Right renal cortex interstitium (tissue), 3 donors: ENCODE data around the gene LZTS3. TPM values are rescaled to one million over a fixed set of nuclear protein-coding genes. Genes with fewer than 3 reads are reported as not detected.
"Not testable (repeated sequence)": the region's sequence is repeated elsewhere in the genome, so short reads cannot be mapped to it uniquely, and the experiment has no call there.

Source experiments
- DNase-seq, 3 donors: peaks; one replicate each; pipeline ENCODE4 v3.0.0-alpha.2; 2013; ENCODE audit warnings: low read depth in 3 of 3, low spot score in 2 of 3
- polyA plus RNA-seq, 3 donors: library from polyadenylated mRNA; unstranded; fragments of 120-200 nt; gene quantifications; one replicate each; pipeline ENCODE4 v1.2.1, GENCODE V29; 2013; ENCODE audit not compliant: insufficient read length in 3 of 3

The LZTS3 gene
- polyA plus RNA-seq, 3 donors = 12.5 to 13.0 (median 12.8) TPM

DNA sequence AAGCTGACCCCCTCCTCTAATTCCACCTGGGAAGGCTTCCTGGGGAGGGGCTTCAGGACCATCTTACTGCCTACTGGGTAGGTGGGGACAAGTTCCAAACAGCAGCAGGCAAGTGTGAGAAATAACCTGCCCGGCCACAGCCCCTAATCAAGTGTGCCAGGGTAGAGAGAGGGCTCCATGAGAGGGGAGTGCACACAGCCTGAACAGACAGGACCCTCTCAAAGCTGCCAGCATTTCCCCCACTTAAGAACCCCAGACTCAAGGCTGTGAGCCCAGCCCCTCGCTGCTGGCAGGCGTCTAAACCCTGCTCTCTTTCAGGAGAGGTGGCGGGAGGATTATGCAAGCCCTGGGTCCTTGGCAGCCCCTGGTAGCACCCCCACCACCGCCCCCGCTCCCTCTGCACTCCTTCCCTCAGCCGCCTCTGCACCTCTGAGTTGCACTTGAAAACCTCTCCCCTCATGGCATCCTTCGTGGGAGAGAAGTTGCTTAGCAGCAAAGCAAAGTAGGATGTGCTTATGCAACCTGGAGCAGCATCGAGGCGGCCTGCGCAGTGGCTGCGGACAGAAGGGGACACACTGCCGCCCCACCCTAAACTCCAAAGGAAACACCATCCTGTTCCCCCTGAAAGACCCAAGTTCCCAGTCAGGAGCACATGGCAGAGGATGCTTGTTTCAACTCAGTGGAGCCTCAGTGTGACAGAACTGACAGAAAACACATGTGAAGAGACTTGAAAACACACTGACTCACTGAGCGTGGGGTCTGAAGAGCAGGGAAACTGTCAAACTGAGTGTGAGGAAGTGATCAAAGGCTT, 20.7 kb upstream of the LZTS3 start:
- no peak for DNase-seq

DNA sequence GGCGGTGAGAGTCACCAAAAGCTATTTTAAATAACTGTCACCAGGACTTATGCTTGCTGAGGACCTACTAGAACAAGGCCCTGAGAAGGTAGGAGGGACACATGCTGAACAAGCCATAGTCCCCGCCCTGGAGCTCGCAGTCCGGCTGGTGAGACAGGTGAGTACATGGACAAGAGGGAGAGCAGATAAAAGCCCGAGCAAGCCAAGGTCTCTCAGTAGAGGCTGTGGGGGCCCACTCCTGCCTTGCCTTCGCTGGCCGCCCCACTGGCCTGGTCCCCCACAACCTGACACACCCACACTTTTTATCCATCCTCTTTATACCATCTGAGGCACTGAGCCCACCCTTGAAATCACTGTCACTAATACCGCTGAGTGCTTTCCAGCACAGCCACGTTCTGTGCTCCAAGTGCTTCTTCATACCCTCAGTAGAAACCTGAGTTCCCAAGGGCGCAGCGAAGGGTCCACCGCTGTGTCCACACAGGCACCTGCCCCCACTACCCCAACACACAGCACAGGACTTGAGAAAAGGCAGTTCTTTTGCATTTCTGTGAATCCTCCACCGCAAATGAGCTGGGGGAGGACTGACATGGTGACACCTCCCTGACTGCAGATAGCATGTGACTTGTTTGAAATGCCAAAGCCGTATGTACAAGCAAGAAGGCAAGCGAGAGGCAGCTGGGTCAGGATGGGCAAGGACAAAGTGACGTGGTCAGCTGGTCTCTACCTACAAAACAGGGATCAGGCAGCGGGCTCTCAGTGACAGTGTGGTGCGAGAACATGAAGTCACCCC, 19.1 kb upstream of the LZTS3 start:
- DNase-seq = no peak

DNA sequence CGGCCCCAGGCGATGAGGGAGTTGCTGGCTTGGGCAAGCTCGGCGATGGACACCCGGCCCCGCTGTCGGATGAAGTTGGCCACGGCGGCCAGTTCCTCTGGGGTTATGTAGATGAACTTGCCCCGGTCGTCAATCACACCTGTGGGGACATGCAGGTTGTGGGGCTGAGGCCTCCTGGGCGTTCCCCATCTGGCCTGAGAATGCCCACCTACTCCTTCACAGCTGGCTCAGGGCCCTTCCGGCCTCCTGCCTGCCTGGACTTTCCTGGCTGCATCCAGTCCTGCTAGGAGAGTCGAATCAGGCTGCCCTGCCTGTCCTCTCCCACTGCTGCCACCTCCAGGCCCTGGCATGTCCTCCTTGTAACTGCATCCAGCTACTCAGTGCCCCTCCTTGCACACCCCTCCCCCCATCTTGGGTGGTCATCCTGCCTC, 17.3 kb upstream of the LZTS3 start:
- DNase-seq = no peak

DNA sequence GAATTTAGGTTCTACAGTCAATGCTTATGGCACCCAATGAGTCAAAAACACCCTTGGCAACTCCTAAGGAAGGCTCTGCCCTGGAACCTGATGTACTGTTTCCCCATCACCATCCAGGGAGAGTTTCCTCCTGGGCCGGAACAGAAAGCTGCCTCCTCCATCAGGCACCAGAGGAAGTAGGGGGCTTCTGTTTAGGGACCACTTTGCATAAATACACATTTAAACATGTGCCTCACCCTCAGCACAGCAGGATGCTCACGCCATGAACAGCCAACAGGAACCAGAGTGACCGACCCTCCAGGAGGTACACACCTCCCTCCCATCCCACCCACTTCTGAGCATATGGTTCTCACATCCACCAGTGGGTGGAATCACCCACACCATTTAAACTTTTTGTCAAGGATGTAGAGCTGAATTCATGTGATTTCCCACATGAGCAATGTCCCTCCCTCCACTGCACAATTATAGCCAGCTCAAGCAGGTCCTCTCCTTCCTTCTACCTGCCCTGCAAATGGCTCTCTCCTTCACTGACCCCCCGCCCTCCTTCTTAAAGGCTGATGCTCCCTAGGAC, 16.3 kb upstream of the LZTS3 start:
- no peak for DNase-seq

DNA sequence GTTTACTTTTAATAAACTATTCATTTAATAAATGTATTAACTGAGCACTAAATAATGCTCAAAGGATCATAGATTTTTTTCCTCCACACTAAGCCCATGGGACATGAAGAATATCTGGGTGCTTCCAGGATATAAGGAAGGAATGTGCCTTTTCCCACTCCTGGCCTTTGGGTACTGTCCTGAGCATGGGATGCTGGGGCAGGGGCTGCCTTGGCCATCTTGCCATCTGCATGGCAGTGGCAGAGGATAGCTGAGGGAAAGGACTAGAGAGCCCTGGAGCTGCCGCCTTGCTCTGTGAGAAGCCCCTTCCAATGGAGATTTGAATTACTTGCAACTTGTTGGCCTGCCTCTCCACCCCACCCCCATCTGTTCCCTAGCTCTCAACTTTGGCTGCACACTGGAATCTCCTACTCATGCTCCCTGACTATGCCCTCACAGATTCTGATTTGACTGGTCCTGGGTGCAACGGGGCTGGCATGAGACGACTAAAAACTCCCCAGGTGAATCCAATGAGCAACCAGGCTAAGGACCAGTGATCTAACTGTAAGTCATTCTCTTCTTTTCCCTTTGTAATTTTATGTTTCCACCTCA, 15.6 kb upstream of the LZTS3 start:
- DNase-seq = no peak

DNA sequence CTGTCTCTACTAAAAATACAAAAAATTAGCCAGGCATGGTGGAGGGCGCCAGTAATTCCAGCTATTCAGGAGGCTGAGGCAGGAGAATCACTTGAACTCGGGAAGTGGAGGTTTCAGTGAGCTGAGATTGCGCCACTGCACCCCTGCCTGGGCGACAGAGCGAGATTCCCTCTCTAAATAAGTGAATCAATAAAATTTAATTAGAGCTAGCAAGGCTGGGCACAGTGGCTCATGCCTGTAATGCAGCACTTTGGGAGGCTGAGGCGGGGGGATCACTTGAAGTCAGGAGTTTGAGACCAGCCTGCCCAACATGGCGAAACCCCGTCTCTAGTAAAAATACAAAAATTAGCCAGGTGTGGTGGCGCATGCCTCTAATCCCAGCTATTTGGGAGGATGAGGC, 14.5 kb upstream of the LZTS3 start:
- DNase-seq = not testable (repeated sequence)

DNA sequence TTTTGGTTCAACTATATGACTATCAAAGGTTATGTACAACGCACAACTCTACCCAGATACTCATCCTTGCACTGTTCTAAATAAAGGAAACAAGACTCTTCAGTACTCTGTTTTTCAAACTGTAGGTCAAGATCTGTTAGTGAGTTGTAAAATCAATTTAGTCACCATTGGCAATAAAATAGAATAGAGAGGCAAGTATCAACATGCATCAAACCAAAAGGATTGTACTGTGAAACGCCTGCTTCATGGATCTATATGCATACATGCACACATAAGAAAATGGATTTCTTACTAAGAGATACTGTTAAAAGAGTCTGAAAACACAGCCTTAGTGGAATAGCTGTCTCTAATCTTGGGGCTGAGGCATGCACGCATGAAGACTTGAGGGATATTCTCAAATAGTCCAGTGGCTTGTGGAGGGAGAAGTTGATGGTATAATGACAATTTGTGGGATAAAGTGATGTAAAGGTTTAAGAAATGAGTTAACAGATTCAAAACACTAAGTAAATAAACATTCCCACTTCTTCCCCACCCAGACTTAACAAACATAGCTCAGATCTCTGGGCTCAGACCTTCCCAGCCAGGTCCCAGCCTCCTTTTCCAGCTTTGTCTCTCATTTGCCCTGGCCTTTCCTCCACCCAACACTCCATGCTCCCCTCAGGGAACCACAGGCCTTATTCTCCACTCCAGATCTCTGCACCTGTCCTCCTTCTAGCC, 10.7 kb upstream of the LZTS3 start:
- no peak for DNase-seq

DNA sequence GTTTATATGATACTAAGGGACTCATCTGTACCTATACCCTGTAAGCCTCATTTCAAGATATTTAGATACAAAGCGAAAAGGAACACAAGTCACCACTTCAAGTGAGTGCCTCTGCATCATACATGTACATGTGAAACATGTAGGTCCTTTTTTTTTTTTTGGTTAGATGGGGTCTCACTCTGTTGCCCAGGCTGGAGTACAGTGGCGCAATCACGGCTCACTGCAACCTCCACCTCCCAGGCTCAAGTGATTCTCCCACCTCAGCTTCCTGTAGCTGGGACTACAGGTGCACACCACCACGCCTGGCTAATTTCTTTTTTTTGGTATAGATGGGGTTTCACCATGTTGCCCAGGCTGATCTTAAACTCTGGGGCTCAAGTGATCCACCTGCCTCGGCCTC, 9.1 kb upstream of the LZTS3 start:
- DNase-seq = not testable (repeated sequence)

DNA sequence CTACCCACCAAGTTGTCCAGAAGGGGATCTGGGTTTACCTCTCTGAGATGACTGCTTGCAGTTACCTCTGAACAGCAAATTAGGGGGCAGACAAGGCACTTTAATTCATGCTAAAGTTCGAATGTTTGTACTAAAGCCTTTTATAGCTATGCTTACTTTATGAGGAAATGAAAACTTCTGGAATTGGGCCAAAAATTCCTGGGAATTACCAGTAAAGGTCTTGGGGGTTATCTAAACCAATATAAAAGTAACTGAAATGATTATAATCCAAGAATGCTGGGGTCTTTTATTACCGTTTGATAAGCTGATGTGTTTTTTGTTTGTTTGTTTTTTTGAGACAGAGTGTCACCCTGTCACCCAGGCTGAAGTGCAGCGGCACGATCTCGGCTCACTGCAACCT, 7.9 kb upstream of the LZTS3 start:
- DNase-seq = no peak

DNA sequence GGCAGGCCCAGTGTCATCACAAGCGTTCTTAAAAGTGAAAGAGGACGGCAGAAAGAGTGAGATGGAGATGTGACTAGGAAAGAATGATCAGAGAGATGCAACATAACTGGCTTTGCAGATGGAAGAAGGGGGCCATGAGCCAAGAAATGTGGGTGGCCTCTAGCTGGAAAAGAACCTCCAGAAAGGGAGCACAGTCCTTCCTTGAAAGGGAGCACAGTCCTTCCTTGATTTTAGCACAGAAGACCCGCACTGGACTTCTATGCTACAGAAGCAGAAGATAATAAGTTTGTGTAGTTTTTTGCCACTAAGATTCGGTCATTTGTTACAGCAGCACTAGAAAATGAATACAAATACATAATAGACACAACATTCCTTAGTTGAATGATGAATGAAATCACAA, 7.0 kb upstream of the LZTS3 start:
- no peak for DNase-seq

DNA sequence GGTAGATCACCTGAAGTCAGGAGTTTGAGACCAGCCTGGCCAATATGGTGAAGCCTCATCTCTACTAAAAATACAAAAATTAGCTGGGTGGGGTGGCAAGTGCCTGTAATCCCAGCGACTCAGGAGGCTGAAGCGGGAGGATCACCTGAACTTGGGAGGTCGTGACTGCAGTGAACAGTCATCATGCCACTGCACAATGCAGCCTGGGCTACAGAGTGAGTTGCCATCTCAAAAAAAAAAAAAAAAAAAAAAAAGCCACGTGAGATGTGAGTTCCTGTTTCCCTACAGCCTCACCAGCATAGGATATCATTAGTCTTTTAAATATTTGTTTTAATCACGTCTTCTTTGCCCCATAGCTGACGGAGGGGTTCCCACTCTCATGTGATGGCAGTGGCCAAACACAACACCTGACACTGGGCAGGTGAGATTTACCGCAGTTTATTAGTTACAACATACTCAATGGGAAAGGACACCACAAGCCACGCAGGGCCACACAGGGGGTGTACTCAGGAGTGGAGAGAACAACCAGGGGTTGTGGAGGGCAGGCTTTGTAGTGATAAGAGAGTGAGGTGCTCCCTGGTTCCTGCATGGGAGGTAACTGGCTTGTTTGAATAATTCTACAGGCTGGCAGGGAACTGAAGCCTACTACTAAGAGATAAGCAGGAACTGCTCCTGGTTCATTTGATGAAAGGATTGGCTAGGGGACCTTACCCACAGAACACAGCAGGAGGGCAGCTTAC, 4.6 kb upstream of the LZTS3 start:
- DNase-seq = no peak

DNA sequence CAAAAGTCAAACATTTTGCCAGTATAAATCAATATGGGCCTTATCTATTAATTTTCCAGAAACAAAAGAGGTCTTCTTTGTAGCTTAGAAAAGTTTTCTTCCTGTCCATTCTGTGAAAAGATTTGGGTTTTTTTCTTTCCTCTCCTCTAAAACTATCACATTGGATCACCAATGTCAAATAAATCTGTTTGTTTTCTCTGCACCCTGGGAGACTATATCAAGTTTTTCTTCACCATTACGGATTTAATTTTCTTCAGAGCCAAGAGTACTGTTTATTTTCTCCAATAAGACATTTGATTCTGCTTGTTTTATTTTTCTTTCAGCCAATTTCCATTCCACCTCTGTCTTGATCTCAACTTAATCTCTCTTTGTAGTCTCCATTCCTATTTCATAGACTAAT, 1.9 kb upstream of the LZTS3 start:
- DNase-seq = no peak

DNA sequence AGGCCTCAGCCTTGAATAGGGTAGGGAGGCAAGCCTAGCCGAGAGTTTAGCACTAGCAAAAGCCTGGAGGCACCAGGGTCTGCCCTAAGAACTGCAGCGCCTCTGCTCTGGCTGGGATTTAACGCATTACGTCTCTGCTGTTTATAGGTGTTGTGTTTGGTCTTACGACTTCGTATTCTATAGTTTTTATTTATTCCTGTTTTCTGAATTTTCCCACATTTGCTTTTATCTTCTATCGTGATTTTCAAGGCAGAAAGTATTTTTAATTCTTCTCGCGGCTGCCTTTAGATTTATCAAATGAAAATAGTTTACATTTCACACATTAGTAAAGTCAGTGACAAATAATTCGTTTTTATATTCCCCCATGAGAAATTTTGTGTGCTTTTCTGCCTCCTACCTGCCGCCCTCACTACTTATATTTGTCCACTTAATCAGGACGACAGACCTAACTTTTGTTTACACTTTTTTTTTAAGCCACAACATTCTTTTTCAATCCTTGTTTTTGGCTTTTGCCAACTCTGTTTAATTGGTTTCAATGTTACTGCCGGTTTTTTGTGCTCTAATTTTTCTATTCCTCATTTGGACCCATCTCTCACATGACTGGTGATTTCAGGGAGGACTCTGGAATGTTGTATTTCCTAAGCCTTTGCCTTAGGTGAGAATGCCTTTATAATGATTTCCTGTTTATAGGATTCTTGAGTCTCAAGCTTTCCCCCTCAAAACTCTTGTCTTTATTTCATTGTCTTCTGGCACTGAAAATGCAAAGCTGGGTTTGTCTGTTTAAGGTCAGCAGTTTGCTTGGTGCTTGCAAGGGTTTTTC, 1.3 kb upstream of the LZTS3 start:
- no peak for DNase-seq

DNA sequence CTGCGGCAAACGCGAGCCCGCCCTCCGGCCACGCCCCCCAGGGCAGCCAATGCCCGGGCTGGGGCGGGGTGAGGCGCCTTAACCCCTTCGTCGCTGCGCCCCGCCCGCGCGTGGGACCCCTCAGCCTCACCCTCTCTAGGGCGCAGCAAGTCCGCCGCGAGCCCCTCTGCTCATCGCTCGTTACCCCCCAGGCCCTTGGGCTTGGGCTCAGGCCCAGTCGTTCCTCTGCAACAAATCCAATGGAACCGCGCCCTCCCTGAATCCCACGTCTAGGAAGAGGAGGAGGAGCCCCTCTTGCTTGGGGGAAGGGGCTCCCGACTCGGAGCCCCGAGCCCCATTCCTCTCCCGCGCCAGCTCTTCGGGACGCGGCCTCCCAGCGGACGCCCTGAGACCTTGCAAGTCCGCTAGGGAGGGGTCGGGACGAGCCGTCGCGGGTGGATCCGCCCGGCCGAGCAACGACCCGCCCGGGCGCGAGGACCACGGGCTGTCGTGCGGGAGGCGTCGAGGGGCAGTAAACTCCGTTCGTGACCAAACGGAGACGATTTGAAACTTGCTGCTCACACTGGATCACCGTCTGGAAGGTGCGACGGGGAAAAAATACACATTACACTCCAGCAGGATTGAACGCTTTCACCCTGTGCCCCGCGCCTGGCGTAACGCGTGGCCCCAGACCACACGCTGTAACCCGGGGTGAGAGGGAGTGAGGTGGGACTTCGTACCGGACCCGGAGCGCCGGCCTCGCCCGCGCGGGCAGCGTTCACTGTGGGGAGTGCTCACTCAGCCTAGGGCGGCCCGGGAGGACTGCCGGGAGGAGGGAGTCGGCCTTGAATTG, 477 bp upstream of the LZTS3 start:
- DNase-seq = peak in 2 of 3 donors; percentile 76 to 79

DNA sequence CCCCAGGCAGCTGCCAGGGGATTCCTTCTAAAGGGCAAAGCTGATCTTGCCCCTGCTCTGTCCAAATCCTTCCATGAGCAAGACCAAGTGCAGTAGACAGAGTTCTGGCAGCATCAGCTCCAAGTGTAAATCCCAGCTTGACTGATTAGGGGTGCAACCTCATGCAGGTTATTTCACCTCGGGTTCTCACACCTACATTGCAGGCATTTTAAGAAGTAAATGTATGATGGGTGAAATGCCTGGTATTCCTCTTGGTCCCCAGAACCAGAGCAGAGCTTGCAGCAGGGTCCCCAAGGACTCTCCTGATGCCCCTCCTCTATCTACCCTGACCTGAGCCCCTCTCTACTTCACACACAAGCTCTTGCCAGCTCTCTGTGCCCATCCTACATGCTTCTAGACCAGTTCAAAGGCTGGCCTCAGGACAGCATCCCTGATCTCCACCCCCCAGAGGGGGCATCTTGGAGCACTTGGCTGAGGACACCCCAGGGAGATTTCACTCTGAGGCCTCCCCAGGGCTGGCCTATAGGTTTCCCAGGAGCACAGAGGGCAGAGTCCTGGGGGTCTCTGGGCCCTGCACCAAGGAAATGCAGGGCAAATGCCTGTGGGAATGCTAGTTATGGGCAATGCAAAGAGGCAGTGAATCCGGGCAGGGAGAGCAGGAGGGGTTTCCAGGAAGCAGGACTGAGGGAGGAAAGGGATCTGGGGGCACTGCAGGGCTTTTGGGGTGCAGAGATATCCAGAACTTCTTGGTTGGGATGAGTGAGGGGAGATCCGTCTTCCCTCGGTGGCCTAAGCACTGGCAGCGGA, 1.0 kb downstream of the LZTS3 start:
- no peak for DNase-seq

DNA sequence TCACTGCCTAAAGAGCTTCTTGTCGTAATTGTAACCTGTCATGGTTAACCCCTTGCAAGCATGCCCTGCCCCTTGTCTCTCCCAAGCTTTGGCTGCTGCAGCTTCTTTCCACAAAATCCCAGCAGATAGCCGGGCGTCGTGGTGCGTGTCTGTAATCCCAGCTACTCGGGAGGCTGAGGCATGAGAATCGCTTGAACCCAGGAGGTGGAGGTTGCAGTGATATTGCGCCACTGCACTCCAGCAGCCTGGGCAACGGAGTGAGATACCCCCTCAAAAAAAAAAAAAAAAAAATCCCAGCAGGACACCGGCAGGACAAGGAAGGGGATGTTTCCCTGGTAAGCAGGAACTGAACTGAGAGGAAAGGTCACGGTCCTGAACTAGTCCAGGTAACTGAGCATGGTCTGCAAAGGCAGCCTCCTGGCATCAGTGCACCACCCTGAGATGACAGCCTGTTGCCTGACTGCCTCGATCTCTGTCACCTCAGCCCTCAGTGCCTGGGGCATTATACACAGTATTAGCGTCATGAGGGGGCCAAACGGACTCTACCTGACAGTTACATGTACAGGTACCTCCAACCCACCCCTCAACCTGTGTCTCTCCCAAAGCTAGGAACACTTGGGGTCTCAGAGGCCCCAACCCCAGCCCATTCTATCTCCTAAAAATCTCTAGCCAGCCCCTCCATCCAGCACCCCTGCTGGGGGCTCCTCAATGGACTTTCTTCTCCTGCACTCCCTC, 1.8 kb downstream of the LZTS3 start:
- DNase-seq = no peak
